GM12878 (cell line): Measurements from ENCODE around the gene NPR3. TPM values are rescaled to one million over a fixed set of nuclear protein-coding genes. Genes with fewer than 3 reads are reported as not detected.

ENCODE experiments used
- ATAC-seq: fragments of 200-7000 bp; cut with Tn5 transposase; 3 replicates; pipeline ENCODE4 v1.9.1; 2020; ENCODE audit warnings: mild to moderate bottlenecking, moderate library complexity
- BruUV-seq: library from RNA; stranded (reverse); fragments of 400-500 nt; replicated peaks from 2 replicates; lab custom pipeline; 2021; lab: Mats Ljungman, UMichigan
- CTCF ChIA-PET: fragments of 300-600 bp; sonication (Branson Sonifier 250); formaldehyde crosslinking; extraction: SDS; loops from one replicate; lab custom pipeline; 2021; ENCODE audit warnings: inconsistent platforms; lab: Yijun Ruan, JAX
- POLR2A ChIA-PET: fragments of 350-600 bp; formaldehyde crosslinking; extraction: SDS; loops from one replicate; lab custom pipeline; 2021; ENCODE audit warnings: inconsistent platforms; lab: Charles Lee
- RAD21 ChIA-PET: fragments of 300-600 bp; sonication (Branson Sonifier 250); formaldehyde crosslinking; loops from one replicate; lab custom pipeline; 2023; ENCODE audit warnings: antibody characterized with exemption; ENCODE audit not compliant: unreplicated experiment; lab: Charles Lee
- SMC1A ChIA-PET: fragments of 300-600 bp; sonication (Branson Sonifier 250); formaldehyde crosslinking; loops from one replicate; lab custom pipeline; 2023; ENCODE audit not compliant: unreplicated experiment, uncharacterized antibody; lab: Charles Lee
- DNase-seq: peaks from one replicate; pipeline ENCODE4 v3.0.0-alpha.2; 2011; ENCODE audit warnings: low read depth, low spot score
- FAIRE-seq: peaks from 3 replicates; lab custom pipeline; 2011; peaks lifted over from hg19 to GRCh38; lab: Jason Lieb, UNC
- H2AFZ ChIP-seq: 2 replicates; pipeline ENCODE4 v1.6.0; 2011; ENCODE audit warnings: low read depth, low read length, control low read depth; ENCODE audit not compliant: control insufficient read depth
- H3K27ac ChIP-seq: 2 replicates; pipeline ENCODE4 v1.5.1; 2011; ENCODE audit warnings: control low read depth; ENCODE audit not compliant: control insufficient read depth, insufficient read depth
- H3K27me3 ChIP-seq, 2 experiments: replicated peaks in 1 of 2; 2 replicates each; pipeline versions ENCODE4 v1.6.0 to v1.6.1; 2011; ENCODE audit warnings: low read length in 1 of 2; ENCODE audit not compliant: control insufficient read depth in 2 of 2, insufficient read depth in 2 of 2
- H3K36me3 ChIP-seq, 2 experiments: 2 replicates each; pipeline ENCODE4 v1.5.1; 2011; ENCODE audit warnings: low read length in 1 of 2; ENCODE audit not compliant: control insufficient read depth in 2 of 2, insufficient read depth in 2 of 2
- H3K4me1 ChIP-seq: 2 replicates; pipeline ENCODE4 v1.6.1; 2011; ENCODE audit warnings: mild to moderate bottlenecking, low read length, moderate library complexity, mixed read lengths; ENCODE audit not compliant: control insufficient read depth, insufficient read depth
- H3K4me2 ChIP-seq: 2 replicates; pipeline ENCODE4 v1.6.0; 2011; ENCODE audit warnings: control low read depth; ENCODE audit not compliant: control insufficient read depth, insufficient read depth
- H3K4me3 ChIP-seq: fragments of 200-600 bp; sonication (generic); 2 replicates; pipeline ENCODE4 v1.5.1; 2016
- H3K79me2 ChIP-seq: 2 replicates; pipeline ENCODE4 v1.6.0; 2011; ENCODE audit warnings: low read length; ENCODE audit not compliant: control insufficient read depth, insufficient read depth
- H3K9ac ChIP-seq: 2 replicates; pipeline ENCODE4 v1.8.0; 2011; ENCODE audit warnings: low read length, control low read depth, mixed read lengths; ENCODE audit not compliant: control insufficient read depth, insufficient read depth
- H3K9me3 ChIP-seq: replicated peaks from 3 replicates; pipeline ENCODE4 v1.5.1; 2011; ENCODE audit warnings: mild to moderate bottlenecking, low read length; ENCODE audit not compliant: control insufficient read depth, insufficient read depth
- H4K20me1 ChIP-seq: 2 replicates; pipeline ENCODE4 v1.6.0; 2011; ENCODE audit not compliant: control insufficient read depth, insufficient read depth
- ATF7 ChIP-seq: fragments of 450-650 bp; IDR thresholded peaks from 2 replicates; pipeline ENCODE4 v1.6.1; 2016; ENCODE audit warnings: low read depth, mild to moderate bottlenecking
- BHLHE40 ChIP-seq, 2 experiments: fragments of 450-650 bp in 1 of 2; IDR thresholded peaks; 2 replicates each; pipeline ENCODE4 v1.6.1; 2011 to 2017; ENCODE audit warnings: low read depth in 2 of 2, borderline replicate concordance in 1 of 2, improper control_type of control experiment in 1 of 2, low read length in 1 of 2, mild to moderate bottlenecking in 1 of 2
- JUND ChIP-seq: IDR thresholded peaks from 2 replicates; pipeline ENCODE4 v1.6.1; 2012; ENCODE audit warnings: low read depth, mild to moderate bottlenecking, low read length, improper control_type of control experiment, moderate library complexity
- NR2C1 ChIP-seq: fragments of 450-650 bp; IDR thresholded peaks from 2 replicates; pipeline ENCODE4 v1.6.1; 2017; ENCODE audit warnings: antibody characterized with exemption, mild to moderate bottlenecking, moderate library complexity
- PML ChIP-seq: IDR thresholded peaks from 2 replicates; pipeline ENCODE4 v1.6.1; 2012; ENCODE audit warnings: low read length, inconsistent platforms
- POLR2A ChIP-seq: IDR thresholded peaks from 2 replicates; pipeline ENCODE4 v1.6.1; 2011; ENCODE audit warnings: low read depth, mild to moderate bottlenecking, low read length
- POLR2AphosphoS2 ChIP-seq: IDR thresholded peaks from 2 replicates; pipeline ENCODE4 v1.6.1; 2011; ENCODE audit warnings: low read depth, mild to moderate bottlenecking, low read length, improper control_type of control experiment, moderate library complexity
- RAD21 ChIP-seq: IDR thresholded peaks from 2 replicates; pipeline ENCODE4 v1.6.1; 2011; ENCODE audit warnings: mild to moderate bottlenecking, low read depth, low read length, moderate library complexity; ENCODE audit not compliant: insufficient read depth
- RCOR1 ChIP-seq: conservative IDR thresholded peaks from 2 replicates; pipeline ENCODE4 v1.6.1; 2012; ENCODE audit warnings: low read depth, low read length, improper control_type of control experiment
- STAT1 ChIP-seq: fragments of 450-650 bp; conservative IDR thresholded peaks from 2 replicates; pipeline ENCODE4 v1.6.1; 2014; ENCODE audit warnings: antibody characterized with exemption, mild to moderate bottlenecking
- YY1 ChIP-seq: IDR thresholded peaks from 2 replicates; pipeline ENCODE4 v1.6.1; 2011; ENCODE audit warnings: low read depth, mild to moderate bottlenecking, low read length
- ZNF217 ChIP-seq: fragments of 450-650 bp; IDR thresholded peaks from 2 replicates; pipeline ENCODE4 v1.6.1; 2017; ENCODE audit warnings: antibody characterized with exemption, mild to moderate bottlenecking
- ZNF24 ChIP-seq: fragments of 450-650 bp; IDR thresholded peaks from 2 replicates; pipeline ENCODE4 v1.6.1; 2017; ENCODE audit warnings: antibody characterized with exemption, mild to moderate bottlenecking
- ZNF622 ChIP-seq: fragments of 450-650 bp; IDR thresholded peaks from 2 replicates; pipeline ENCODE4 v1.6.1; 2017; ENCODE audit warnings: mild to moderate bottlenecking, inconsistent platforms
- WGBS: methylation state at CpG from one replicate; pipeline ENCODE4 v1.1.6; 2016; ENCODE audit warnings: low lambda C conversion rate; ENCODE audit not compliant: insufficient replicate concordance, insufficient coverage; ENCODE audit errors: missing lambda C conversion rate; 5-methylcytosine and 5-hydroxymethylcytosine counted together
- in situ Hi-C: fragments of 300-500 bp; cut with MboI; formaldehyde crosslinking; loops from 9 replicates; pipeline ENCODE4 v1.14.3; 2018; ENCODE audit warnings: mixed read lengths
- intact Hi-C: fragments of 100-400 bp; cut with micrococcal nuclease; formaldehyde crosslinking; loops from one replicate; pipeline ENCODE4 v1.14.2; 2022; ENCODE audit not compliant: unreplicated experiment
- polyA plus RNA-seq, 11 experiments: library from polyadenylated mRNA; depleted of rRNA in 4 of 11; unstranded in 6 of 11; stranded (reverse) in 5 of 11; fragments of >200 nt; fragmentation: Nextera tagmentation in 4 of 11; fragmentation: Illumina TruSeq in 1 of 11; extraction: Ambion mirVana in 4 of 11; extraction: Trizol in 1 of 11; gene quantifications; 1 replicate in 1 of 11; 2 replicates in 10 of 11; pipeline versions ENCODE4 v1.2.1 to v1.2.3, GENCODE V29; 2011 to 2016; ENCODE audit warnings: inconsistent platforms in 2 of 11, missing spikeins in 2 of 11, low read depth in 1 of 11
- total RNA-seq, 4 experiments: library from RNA; depleted of rRNA in 3 of 4; stranded (reverse); fragments of >200 nt in 3 of 4; fragmentation: Illumina TruSeq in 1 of 4; extraction: Trizol in 1 of 4; gene quantifications; 2 replicates each; pipeline versions ENCODE4 v1.2.1 to v1.2.3, GENCODE V29; 2013 to 2021
- TF ChIP-seq, protein P1 (sequence below): fragments of 450-650 bp; IDR thresholded peaks from 2 replicates; pipeline ENCODE4 v1.6.1; 2017; ENCODE audit warnings: mild to moderate bottlenecking, low read depth, inconsistent platforms; ENCODE audit not compliant: poor library complexity, severe bottlenecking
- TF ChIP-seq, protein P2 (sequence below): fragments of 450-650 bp; IDR thresholded peaks from 2 replicates; pipeline ENCODE4 v1.6.1; 2017; ENCODE audit warnings: antibody characterized with exemption, mild to moderate bottlenecking, moderate library complexity

Gene NPR3
- total and polyA plus RNA-seq, 10 of the 15 experiments (the other 5 are each of a cell fraction or from before 2014, with no cell fraction given), result 0.01 to 0.37 (median 0.14) TPM; not detected in 7

DNA sequence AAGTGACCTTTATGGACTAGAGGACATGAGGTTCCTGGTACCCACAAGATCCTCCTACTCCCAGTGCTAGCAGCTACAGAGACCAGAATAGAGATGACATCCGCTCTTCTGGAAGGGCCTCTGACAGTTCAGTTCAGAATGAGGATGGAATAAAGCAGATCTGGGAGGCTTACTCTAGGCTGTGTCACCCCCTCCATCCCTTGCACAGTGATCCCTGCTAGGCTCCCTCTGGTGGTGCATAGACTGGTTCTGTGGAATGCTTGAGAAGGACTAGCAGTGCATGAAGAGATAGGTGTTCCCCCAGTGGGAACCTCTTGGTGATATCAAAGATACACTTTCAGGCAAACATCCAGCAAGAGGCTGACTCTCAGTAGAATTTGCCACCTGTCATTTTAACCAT lies 83.0 kb downstream of the NPR3 start (continued):
- TF ChIP-seq, protein P1, sequence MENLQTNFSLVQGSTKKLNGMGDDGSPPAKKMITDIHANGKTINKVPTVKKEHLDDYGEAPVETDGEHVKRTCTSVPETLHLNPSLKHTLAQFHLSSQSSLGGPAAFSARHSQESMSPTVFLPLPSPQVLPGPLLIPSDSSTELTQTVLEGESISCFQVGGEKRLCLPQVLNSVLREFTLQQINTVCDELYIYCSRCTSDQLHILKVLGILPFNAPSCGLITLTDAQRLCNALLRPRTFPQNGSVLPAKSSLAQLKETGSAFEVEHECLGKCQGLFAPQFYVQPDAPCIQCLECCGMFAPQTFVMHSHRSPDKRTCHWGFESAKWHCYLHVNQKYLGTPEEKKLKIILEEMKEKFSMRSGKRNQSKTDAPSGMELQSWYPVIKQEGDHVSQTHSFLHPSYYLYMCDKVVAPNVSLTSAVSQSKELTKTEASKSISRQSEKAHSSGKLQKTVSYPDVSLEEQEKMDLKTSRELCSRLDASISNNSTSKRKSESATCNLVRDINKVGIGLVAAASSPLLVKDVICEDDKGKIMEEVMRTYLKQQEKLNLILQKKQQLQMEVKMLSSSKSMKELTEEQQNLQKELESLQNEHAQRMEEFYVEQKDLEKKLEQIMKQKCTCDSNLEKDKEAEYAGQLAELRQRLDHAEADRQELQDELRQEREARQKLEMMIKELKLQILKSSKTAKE, result no peak
- TF ChIP-seq JUND (no peak), YY1 (no peak), ZNF622 (no peak), POLR2A (no peak), BHLHE40 (IDR thresholded peaks at IDR 0.05; ENCODE audit: borderline replicate concordance in 1 of 2, low read depth in 2 of 2, low read length in 1 of 2) (no peak), RAD21 (no peak), ZNF24 (no peak)

DNA sequence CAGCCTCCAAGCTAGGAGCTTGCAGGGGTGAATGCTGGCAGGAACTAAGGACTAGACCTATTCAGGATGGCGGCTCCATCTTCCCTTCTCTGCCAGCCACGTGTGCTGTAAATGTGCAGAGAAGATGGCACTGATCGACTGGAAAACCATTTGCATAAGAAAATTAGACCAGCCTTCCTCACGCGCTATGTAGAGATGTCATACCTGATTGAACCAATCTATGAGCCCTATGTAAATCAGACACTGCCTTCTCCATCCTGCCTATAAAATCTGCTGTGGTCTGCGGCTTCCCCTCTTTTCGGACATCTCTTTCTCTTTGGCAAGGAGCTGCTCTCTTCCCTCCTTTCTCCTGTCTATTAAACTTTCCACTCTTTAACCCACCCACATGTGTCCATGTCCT lies 91.6 kb downstream of the NPR3 start:
- Histone ChIP-seq H4K20me1 (no peaks in the 10 kb centered on the region), H3K4me2 (no peak overlapping the region), H2AFZ (no peak overlapping the region), H3K27ac (no peak overlapping the region), H3K79me2 (no peaks in the 10 kb centered on the region), H3K4me1 (no peaks in the 10 kb centered on the region), H3K27me3 (no peaks in the 10 kb centered on the region), H3K9me3 (no peaks in the 10 kb centered on the region), H3K36me3 (no peaks in the 10 kb centered on the region), H3K4me3 (no peak overlapping the region), H3K9ac (no peak overlapping the region)
- RAD21 ChIA-PET, result no interaction called here
- in situ Hi-C loops (no loop called here), intact Hi-C loops (no loop called here)
- ATAC-seq (no peak), DNase-seq (no peak), FAIRE-seq (no peak)
- SMC1A ChIA-PET, result no interaction called here
- WGBS, result 73% methylated on average over 7 of the region's 7 CpGs
- TF ChIP-seq, protein P2, sequence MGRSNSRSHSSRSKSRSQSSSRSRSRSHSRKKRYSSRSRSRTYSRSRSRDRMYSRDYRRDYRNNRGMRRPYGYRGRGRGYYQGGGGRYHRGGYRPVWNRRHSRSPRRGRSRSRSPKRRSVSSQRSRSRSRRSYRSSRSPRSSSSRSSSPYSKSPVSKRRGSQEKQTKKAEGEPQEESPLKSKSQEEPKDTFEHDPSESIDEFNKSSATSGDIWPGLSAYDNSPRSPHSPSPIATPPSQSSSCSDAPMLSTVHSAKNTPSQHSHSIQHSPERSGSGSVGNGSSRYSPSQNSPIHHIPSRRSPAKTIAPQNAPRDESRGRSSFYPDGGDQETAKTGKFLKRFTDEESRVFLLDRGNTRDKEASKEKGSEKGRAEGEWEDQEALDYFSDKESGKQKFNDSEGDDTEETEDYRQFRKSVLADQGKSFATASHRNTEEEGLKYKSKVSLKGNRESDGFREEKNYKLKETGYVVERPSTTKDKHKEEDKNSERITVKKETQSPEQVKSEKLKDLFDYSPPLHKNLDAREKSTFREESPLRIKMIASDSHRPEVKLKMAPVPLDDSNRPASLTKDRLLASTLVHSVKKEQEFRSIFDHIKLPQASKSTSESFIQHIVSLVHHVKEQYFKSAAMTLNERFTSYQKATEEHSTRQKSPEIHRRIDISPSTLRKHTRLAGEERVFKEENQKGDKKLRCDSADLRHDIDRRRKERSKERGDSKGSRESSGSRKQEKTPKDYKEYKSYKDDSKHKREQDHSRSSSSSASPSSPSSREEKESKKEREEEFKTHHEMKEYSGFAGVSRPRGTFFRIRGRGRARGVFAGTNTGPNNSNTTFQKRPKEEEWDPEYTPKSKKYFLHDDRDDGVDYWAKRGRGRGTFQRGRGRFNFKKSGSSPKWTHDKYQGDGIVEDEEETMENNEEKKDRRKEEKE, result no peak
- TF ChIP-seq RCOR1 (no peak), ZNF217 (no peak), STAT1 (no peak), ATF7 (no peak), POLR2AphosphoS2 (no peak), PML (no peak), NR2C1 (no peak)
- POLR2A ChIA-PET, result no interaction called here
- no TSS peak for BruUV-seq
- CTCF ChIA-PET, result no interaction called here
